ENCODE results near the gene PPARG.
"Not testable (repeated sequence)": the region's sequence is repeated elsewhere in the genome, so short reads cannot be mapped to it uniquely, and the experiment has no call there.

PPARG gene

DNA sequence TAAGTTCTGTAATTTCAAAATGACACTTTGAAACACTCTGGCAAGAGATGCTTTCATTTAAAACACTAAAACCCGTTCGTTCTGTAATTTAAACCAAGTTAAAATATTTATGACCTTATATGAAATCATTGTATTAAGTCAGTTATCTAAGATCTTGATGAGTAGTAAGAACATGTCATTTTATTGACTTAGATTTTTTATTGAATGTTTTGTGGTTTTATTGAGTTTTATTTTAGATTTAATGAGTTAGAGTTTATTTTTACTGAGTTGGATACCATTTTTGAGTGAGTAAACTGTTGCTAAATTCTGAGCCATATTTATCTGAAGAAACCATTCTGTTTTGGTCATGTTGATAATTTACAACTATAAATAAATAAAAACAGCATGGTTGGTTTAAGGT, 94.3 kb downstream of the PPARG start:
- no peak for DNase-seq

DNA sequence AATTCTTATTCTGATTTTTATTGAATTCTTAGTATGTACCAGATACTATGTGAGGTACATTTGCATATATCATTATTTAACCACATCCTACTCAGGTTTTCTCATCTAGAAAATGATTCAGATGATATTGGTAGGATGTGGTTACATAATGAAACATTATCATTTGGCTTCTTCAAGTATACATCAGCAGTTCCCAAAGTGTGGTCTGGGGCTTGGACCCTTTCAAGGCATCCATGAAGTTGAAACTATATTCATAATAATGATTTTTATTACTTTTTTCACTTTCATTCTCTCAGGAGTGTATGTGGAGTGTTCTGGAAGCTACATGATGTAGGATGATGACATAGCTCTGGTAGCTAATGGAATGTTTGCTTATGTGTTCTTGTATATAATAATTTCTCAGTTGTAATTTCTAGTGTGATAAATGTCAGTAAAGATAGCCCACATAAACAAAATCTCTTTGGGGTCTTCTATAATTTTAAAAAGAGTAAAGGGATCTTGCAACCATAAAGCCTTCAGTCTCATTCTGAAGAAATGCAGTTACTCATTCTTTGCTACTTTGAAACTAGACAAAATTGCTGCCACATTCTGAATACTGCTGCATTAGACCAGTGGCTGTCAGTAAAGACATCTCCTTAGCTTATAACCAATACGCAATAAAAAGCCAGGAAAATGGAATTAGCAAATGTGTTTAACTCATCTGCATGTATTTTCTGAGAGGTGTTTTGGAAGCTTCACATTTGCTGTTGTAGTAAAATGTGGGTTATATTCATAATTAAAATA, 95.8 kb downstream of the PPARG start:
- DNase-seq: peak in 1 of 5 experiments; percentile 57

DNA sequence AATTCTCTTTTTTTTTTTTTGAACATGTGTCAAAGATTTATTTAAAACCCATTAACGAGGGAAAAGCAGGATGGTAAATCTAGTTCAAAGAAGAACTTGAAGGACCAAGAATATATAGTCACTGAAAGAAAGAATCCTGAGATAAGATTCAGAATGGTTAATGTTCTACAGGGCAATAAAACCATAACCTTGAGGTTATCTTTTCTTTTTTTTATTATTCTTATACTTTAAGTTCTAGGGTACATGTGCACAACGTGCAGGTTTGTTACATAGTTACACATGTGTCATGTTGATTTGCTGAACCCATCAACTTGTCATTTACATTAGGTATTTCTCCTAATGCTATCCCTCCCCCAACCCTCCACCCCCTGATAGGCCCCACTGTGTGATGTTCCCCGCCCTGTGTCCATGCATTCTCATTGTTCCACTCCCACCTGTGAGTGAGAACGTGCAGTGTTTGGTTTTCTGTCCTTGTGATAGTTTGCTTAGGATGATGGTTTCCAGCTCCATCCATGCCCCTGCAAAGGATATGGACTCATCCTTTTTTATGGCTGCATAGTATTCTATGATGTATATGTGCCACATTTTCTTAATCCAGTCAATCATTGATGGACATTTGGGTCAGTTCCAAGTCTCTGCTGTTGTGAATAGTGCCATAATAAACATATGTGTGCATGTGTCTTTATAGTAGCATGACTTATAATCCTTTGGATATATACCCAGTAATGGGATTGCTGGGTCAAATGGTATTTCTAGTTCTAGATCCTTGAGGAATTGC, 97.8 kb downstream of the PPARG start:
- DNase-seq: not testable (repeated sequence)

DNA sequence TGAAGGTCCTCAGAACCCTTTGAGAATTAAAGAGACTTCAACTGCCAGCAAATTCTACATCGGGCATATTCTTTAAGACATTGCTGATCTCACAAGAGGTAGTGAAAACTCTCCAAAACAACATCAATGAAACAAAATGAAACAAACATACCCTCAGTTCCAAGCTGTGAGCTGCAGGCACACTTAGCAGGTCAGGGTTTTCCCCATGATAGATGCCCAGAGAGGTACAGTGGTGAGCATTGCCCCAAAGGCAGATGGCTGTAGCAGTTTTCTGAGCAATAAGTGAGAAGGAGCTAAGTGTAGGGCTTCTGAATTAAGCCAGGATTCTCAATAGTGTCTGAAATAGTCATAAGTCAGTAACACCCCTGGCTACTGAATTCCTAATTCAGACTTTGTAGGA, 99.3 kb downstream of the PPARG start:
- DNase-seq: no peak

DNA sequence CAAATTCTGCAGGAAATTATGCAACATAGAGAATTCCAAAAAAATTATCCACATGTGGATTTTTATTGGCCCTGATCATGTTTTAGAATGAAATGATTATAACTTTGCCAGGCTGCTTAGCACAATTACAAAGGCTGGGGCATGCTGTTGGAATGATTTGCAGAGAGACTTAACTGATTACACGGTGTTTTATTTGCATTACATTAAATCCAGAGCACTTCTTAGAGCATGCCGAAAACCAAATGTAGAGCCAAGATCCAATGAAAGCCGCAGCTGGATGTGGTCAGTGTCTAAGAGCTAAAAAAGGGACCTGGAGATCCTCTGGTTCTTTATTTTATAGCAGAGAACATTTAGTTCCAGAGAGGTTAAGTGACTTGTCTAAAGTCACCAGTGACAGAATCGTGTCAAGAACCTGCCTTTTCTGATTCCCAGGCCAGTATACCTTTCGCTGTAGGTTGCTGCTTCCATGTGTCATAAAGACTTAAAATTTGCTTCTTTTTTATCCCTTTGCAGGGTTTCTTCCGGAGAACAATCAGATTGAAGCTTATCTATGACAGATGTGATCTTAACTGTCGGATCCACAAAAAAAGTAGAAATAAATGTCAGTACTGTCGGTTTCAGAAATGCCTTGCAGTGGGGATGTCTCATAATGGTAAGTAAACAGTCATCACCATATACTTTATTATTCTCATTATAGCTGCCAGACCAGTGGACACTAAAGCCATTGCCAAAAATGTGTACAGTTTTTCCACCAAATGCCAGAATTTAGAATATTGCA, 103.4 kb downstream of the PPARG start:
- no peak for DNase-seq

DNA sequence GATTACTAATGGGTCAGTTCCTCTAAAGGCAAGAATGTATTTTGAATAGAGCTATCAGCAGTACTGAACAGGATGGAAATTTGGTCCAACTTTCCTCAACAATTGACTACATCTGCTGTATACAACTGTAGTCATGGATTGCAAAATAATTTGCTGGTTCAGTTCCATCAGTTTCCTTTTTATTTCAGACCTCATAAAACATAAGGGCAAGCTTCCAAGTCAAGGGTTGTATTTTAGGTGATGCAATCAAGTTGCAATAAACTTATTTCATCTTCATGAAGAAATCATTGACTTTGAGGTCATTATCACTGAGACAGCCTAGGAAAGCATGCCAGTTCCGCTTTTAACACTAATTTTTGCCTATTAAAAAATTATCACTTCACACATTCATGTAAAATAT, 105.0 kb downstream of the PPARG start:
- no peak for DNase-seq

DNA sequence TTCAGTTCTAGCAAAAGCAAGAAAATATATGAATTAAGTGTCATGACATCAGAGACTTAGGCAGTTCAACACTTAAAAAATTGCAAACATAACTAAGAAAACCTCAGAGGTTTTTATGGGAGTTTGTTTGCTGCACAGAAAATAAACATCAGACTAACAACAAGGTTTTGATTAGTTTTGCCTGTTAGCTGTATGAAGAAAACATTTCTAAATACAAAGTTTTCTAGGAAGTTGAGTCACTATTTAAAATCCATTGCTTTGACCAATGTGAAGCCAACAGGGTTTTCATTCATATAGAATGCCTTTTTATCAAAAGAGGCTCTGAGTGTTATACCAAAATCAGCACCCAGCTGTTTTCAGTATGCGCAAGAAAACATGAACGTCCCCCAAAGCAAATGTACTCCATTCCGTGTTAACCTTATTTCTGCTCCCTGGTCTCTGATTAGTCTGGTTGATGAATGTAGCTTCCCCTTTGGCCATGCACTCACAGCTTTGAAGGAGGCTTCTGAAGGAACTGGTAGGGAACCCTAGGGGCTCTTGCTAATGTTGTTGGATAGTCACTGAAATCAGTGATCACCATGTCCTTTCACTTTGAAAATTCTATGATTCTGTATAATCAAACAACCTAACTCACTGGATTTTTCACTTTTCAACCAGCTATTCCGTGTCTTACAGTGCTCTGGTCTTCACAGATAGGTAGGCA, 105.8 kb downstream of the PPARG start:
- DNase-seq: peak in 1 of 5 experiments; percentile 1

DNA sequence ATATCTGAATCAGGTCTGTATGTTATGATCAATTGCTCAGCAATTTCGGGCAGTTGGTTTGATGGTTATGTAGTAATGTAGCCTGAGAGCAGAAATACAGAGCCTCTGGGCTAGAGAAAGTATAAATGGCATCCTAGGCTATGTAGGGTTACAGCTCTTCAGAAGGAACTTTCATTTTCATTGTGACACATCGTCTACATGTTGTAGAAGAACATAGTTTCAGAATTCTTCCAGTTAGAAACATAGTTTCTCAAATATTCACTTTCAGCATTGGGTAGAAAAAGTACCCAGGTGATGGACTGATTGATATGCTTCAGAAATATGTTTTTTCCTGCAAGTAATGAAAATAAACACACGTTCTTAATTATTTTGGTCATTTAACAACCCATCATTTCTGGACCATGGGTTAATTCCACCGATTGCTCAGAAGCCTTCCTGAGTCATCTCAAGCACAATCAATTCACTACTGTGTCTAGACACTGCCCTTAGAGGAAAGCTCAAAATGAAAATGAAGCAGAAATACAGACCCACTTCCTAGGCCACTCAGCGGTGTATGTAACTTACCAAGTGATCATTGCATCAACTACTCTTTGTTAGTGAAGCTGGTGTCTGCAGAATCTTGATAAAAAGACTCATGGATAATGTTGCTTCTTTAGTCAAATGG, 106.6 kb downstream of the PPARG start:
- DNase-seq: peak in 1 of 5 experiments; percentile 76

DNA sequence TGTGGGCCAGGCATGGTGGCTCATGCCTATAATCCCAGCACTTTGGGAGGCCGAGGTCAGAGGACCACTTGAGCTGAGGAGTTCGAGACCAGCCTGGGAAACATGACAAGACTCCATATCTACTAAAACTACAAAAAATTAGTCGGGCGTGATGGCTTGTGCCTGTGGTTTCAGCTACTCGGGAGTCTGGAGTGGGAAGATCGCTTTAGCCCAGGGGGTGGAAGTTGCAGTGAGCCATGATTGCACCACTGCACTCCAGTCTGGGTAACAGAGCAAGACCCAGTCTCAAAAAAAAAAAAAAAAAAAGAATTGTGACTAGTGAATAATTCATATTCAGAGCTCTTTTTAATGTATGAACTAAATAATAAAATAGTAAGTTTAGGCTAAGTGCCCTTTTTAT, 107.6 kb downstream of the PPARG start:
- no peak for DNase-seq

DNA sequence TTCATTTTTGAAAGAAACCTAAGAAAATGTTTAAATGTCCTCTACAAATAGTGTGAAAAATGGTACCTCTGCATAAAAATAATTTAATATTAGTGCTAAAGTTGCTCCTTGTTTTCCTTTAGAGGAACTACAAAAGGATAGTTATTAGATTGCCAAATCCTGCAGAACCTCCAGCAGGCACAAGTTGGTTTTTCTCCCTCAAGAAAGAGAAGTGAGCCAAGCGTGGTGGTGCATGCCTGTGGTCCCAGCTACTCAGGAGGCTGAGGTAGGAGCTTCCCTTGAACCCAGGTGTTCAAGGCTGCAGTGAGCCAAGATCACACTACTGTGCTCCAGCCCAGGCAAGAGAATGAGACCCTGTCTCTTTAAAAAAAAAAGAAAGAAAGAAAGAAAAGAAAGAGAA, 110.4 kb downstream of the PPARG start:
- DNase-seq: no peak

DNA sequence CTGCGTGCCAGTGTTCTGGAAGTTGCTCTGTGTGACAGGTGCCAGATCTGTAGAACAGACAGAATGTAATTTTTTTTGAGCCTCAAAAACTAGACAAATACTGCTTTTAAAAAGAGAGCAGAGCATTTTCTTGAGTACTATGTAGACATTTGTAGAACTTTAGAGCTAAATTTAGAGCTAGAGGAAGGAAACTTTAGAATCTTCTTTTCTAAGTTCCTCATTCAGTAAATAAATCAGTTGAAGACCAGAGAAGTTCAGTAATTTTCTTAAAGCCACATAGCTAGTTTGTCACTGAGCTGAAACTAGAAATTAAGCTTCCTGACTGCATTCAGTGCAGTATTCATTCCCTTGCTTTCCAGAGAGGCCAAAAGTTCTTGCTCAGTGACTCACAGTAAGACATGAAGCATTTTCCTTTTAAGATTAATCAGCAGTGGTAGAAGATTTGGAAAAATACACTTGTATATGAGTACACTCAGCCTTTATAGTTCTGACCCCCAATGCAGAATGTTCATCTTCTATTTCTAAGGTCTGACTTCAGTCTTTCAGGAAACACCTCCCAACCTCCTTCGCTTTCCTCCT, 111.8 kb downstream of the PPARG start:
- no peak for DNase-seq

DNA sequence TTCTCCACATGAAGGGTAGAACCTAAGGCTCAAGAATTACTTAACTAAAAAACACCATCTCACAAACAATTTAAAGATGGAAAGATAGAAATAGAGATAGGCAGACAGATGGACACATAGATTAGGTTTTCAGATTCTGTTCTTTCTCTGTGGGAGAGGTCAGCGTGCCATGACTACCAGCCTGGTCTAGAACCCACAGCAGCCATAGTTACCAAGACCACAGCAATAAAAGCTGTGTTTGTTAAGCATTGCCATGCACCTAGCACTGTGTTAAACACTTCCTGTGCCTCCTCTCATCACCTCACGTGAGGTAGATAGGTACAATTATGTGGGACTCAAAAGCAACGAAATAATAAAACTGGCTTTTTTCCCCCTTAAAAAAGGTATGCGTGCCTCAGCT, 112.3 kb downstream of the PPARG start:
- DNase-seq: no peak

DNA sequence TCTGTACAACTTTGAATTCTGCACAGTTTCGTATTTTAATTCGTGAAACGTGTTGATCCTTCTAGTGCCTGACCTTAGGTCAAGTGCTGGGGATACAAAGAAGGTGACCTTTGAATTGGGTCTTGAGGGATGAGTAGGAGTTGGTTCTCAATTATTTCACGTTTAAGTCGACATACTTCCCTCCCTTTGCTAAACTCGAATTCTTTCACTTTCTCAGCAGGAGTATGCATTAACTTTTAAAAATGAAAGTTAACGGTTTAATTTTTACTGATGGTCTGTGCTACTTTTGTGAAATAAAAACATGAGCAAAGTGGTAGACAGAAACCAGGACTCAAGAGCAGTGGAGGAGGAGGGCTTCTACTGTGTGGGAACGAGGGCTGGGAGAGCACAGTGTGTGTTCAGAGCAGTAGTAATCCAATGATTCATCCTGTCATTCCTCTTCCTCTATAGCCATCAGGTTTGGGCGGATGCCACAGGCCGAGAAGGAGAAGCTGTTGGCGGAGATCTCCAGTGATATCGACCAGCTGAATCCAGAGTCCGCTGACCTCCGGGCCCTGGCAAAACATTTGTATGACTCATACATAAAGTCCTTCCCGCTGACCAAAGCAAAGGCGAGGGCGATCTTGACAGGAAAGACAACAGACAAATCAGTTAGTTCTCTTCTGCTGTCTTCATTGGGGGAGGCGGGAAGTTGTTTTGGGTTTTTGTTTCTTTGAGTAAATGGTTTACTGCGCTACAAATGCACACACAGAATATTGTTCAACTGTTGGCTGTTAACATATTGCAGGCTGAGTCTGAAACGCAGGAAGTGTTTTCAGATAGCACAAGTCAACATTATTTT, 116.8 kb downstream of the PPARG start:
- no peak for DNase-seq

DNA sequence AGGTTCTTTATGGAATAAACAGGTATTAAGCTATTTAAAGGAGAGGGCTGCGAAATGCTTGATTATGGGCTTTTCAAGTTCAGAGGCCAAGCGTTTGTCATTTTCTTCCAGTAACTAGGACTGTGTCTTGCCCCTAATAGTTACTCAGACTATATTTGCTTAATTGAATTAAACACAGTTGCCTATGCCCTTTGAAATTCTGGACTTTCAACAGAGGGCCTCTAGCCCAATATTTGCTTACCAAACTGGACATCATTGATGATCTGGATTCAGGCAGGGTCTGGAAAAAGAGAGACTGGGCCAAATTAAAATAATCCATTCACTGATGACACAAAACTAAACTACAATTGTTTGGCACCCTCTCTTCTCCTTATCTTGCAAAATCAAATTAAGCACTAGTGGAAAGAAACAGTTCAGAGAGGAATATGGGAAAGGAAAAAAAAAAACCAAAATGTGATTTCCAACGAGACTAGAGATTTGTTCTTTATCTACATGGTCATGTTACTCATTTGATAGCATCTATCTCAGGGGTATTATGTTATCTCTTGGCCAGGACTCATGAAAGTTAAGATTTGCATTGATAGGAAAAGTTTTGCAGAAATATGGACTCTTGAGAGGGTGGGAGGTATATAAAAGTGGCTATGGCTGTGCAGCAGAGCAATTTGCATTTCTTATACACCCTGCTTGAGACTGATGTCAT, 120.3 kb downstream of the PPARG start:
- no peak for DNase-seq

DNA sequence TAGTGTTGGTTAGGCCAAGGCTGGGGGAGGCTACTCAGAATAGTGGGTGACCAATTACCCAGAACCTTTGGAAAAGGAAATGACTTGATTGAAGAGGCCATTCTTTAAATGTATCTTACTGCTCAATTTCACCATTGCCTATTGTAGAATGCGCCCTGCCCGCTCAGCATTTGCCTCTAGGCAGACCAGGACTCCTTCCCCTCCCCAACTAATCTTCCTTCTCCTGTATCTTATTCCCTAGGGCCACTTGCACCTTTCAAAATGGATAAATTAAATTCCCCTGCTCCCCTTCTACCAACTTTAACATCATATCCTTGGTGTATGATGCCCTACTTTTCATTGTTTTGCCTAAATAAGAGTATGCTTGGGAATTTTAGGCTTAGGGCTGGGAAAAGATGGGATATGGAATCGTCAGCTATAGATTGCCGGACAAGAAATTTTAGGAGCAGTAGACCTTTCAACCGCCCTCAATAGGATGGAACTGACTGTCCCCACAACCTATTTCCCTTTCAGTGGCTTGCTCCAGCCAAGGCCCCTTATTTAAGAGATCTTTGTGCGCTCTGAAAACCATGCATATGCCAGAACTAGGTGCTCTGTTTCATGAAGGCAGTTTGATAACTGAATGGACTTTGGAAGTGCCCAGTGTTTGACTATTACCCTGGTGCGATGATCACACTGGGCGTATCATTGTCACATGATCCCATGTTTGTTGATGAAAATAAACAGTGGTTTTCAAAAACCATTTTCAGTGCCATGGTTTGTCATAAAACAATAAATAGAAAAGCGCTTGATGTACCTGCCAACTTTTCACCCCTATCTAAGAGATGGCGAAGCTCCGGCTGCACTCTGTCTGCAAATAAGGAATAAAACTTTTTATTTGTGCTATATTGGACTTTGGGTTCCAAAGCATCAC, 121.1 kb downstream of the PPARG start:
- DNase-seq: no peak

DNA sequence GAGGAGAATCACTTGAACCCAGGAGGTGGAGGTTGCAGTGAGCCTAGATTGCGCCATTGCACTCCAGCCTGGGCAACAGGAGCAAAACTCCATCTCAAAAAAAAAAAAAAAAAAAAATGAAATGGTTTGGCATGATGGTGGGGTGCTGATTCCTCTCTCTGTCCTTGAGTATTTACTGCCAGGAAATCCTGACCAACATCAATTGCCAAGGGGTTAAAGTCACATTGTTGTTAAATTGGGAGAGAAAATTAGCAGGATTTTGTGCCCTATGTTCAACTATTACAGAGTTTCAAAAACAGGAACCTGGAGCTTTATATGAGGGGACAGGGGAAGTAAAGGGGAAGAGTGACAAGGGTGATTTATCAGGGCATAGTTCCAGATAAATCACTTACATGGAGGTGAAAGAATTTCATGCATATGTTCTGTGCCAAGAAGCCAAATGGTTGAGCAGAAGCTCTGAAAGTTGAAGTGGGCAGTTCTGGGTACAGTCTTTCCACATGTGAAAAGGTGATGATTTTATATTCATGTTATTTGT, 124.9 kb downstream of the PPARG start:
- DNase-seq: no peak

DNA sequence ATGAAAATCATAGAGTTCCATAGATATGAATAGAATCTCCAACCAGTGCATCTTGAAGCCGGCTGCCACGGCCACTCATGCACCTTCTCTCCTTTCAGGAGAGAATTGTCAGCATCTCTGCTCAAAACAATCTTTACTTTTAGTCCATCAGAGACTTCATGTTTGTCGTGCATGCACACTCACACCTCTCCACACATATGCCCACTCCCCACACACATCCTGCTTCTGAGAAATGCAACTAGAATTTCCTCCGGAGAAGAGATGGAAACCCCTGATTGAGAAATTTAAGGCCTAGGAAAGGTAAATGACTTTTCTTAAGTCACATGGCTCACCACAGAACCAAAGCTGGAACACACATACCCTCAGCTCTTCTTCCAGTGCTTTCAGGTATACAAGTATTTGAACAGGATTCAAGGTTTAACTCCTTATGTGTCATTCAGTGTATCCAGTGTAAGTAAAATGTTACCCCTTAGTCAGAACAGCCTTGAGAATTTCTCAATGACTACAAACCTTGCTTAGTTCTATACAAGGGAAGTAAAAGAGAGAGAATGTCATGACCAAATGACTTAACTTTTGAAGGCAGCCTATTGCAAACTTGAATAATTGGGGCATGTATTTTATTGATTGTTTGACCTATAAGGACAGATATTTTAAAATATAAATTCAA, 126.3 kb downstream of the PPARG start:
- peak in 1 of 5 experiments; percentile 1 for DNase-seq

DNA sequence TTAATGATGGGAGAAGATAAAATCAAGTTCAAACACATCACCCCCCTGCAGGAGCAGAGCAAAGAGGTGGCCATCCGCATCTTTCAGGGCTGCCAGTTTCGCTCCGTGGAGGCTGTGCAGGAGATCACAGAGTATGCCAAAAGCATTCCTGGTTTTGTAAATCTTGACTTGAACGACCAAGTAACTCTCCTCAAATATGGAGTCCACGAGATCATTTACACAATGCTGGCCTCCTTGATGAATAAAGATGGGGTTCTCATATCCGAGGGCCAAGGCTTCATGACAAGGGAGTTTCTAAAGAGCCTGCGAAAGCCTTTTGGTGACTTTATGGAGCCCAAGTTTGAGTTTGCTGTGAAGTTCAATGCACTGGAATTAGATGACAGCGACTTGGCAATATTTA, 127.9 kb downstream of the PPARG start:
- DNase-seq: no peak

Measured in T-helper 2 cell (primary cell).